CD4-positive, alpha-beta T cell (primary cell): ENCODE data around the gene PROCA1. TPM values are rescaled to one million over a fixed set of nuclear protein-coding genes. Genes with fewer than 3 reads are reported as not detected.

ENCODE experiments used
- ATAC-seq: fragments of 200-7000 bp; cut with Tn5 transposase; one replicate; pipeline ENCODE4 v1.10.0; 2022; ENCODE audit warnings: mild to moderate bottlenecking; ENCODE audit not compliant: poor library complexity
- CTCF ChIA-PET: fragments of 350-600 bp; sonication (Branson Sonifier 250); formaldehyde crosslinking; loops from one replicate; lab custom pipeline; 2021; ENCODE audit warnings: antibody characterized with exemption, inconsistent platforms; lab: Charles Lee
- POLR2A ChIA-PET: fragments of 350-600 bp; sonication (Branson Sonifier 250); formaldehyde crosslinking; loops from one replicate; lab custom pipeline; 2021; ENCODE audit warnings: antibody characterized with exemption, inconsistent platforms; lab: Charles Lee
- DNase-seq, 14 experiments: peaks; one replicate each; pipeline ENCODE4 v3.0.0-alpha.2; 2013 to 2020; ENCODE audit warnings: mixed read lengths in 2 of 14
- H3K27ac ChIP-seq, 2 donors: one replicate each; pipeline versions ENCODE4 v1.5.1 to v1.7.0; 2013; ENCODE audit warnings: low read length in 2 of 2, low read depth in 1 of 2, mild to moderate bottlenecking in 1 of 2
- H3K27me3 ChIP-seq, 2 experiments: 1 replicate in 1 of 2; 2 replicates in 1 of 2; pipeline versions ENCODE4 v1.6.1 to v1.7.0; 2013; ENCODE audit warnings: low read length in 2 of 2, control low read depth in 1 of 2, mild to moderate bottlenecking in 1 of 2, moderate library complexity in 1 of 2; ENCODE audit not compliant: insufficient read depth in 2 of 2, control insufficient read depth in 1 of 2
- H3K36me3 ChIP-seq: one replicate; pipeline ENCODE4 v1.6.1; 2013; ENCODE audit warnings: low read length, control low read depth; ENCODE audit not compliant: insufficient read depth
- H3K4me1 ChIP-seq: one replicate; pipeline ENCODE4 v1.6.1; 2013; ENCODE audit warnings: low read length, control low read depth; ENCODE audit not compliant: insufficient read depth
- H3K4me3 ChIP-seq: one replicate; pipeline ENCODE4 v1.5.1; 2013; ENCODE audit warnings: mild to moderate bottlenecking, low read length, moderate library complexity
- H3K9me3 ChIP-seq, 2 experiments: 1 replicate in 1 of 2; 2 replicates in 1 of 2; pipeline versions ENCODE4 v1.6.1 to v1.7.0; 2013; ENCODE audit warnings: low read length in 2 of 2, mild to moderate bottlenecking in 2 of 2, control low read depth in 1 of 2, moderate library complexity in 1 of 2; ENCODE audit not compliant: control insufficient read depth in 1 of 2, insufficient read depth in 1 of 2
- H3K27ac Mint-ChIP-seq: one replicate; pipeline ENCODE4 v1.8.0; 2020; ENCODE audit warnings: mixed read lengths
- H3K27me3 Mint-ChIP-seq: one replicate; pipeline ENCODE4 v1.8.0; 2021; ENCODE audit warnings: mixed read lengths
- H3K36me3 Mint-ChIP-seq: one replicate; pipeline ENCODE4 v1.8.0; 2021; ENCODE audit warnings: low read depth, mixed read lengths
- H3K4me1 Mint-ChIP-seq: one replicate; pipeline ENCODE4 v1.8.0; 2021; ENCODE audit warnings: low read depth, mixed read lengths
- H3K4me3 Mint-ChIP-seq: one replicate; pipeline ENCODE4 v1.8.0; 2020; ENCODE audit warnings: mild to moderate bottlenecking, mixed read lengths
- H3K9me3 Mint-ChIP-seq: one replicate; pipeline ENCODE4 v1.8.0; 2020; ENCODE audit warnings: mixed read lengths
- CTCF ChIP-seq: fragments of 200-600 bp; IDR thresholded peaks from one replicate; pipeline ENCODE4 v1.8.0; 2022; ENCODE audit warnings: antibody characterized with exemption, mild to moderate bottlenecking
- intact Hi-C, 2 experiments: fragments of 100-400 bp; cut with DNase I in 1 of 2; cut with micrococcal nuclease in 1 of 2; formaldehyde crosslinking; loops; one replicate each; pipeline versions ENCODE4 v1.15.1 to v1.9.0; 2023 to 2025; cut with DNase I, micrococcal nuclease
- total RNA-seq, 174 experiments: library from RNA in 2 of 174; stranded (reverse) in 2 of 174; gene quantifications; one replicate each; pipeline ENCODE4 v1.2.3 and lab custom pipeline; 2021 to 2026

The PROCA1 gene
- total RNA-seq, 2 experiments from 2014 or later, result 3.5 to 4.1 TPM

- intact Hi-C loops, result no loop called here
- Histone ChIP-seq H3K27me3 (no peaks in the 10 kb centered on the region), H3K9me3 (no peaks in the 10 kb centered on the region), H3K27ac (no peak overlapping the region), H3K4me1 (no peaks in the 10 kb centered on the region), H3K36me3 (peaks cover 99% of the 10 kb centered on the region), H3K4me3 (no peak overlapping the region)
- Mint-ChIP-seq H3K27me3 (no peaks in the 10 kb centered on the region), H3K9me3 (no peaks in the 10 kb centered on the region), H3K4me3 (no peak overlapping the region), H3K36me3 (peaks cover 98% of the 10 kb centered on the region), H3K27ac (no peak overlapping the region), H3K4me1 (no peaks in the 10 kb centered on the region)
- TF ChIP-seq CTCF, result no peak
- POLR2A ChIA-PET, result no interaction called here
- no peak for DNase-seq
- no peak for ATAC-seq
- CTCF ChIA-PET, result no interaction called here
Measured at GRCh38 chr17:28686296-28686695, 25.4 kb downstream of the PROCA1 start.

GRCh38 chr17:28685366-28685765 is 26.3 kb downstream of the PROCA1 start:
- no peak overlapping the region for H3K27ac Mint-ChIP-seq
- ATAC-seq, result no peak
- peaks cover 99% of the 10 kb centered on the region for H3K36me3 ChIP-seq
- no peaks in the 10 kb centered on the region for H3K27me3 ChIP-seq
- POLR2A ChIA-PET, result no interaction called here
- H3K4me1 Mint-ChIP-seq, result no peaks in the 10 kb centered on the region
- CTCF ChIA-PET, result no interaction called here
- DNase-seq, result no peak
- H3K9me3 Mint-ChIP-seq, result no peaks in the 10 kb centered on the region
- intact Hi-C loops, result no loop called here
- H3K4me3 ChIP-seq, result no peak overlapping the region
- no peak overlapping the region for H3K27ac ChIP-seq
- H3K4me3 Mint-ChIP-seq, result no peak overlapping the region
- H3K27me3 Mint-ChIP-seq, result no peaks in the 10 kb centered on the region
- H3K36me3 Mint-ChIP-seq, result peaks cover 98% of the 10 kb centered on the region
- no peak for TF ChIP-seq CTCF
- H3K9me3 ChIP-seq, result no peaks in the 10 kb centered on the region
- no peaks in the 10 kb centered on the region for H3K4me1 ChIP-seq

GRCh38 chr17:28684963-28685362 is 26.7 kb downstream of the PROCA1 start:
- no peak for DNase-seq
- H3K27ac ChIP-seq, result no peak overlapping the region
- no peaks in the 10 kb centered on the region for H3K27me3 ChIP-seq
- H3K9me3 Mint-ChIP-seq, result no peaks in the 10 kb centered on the region
- no peak for ATAC-seq
- H3K4me3 Mint-ChIP-seq, result no peak overlapping the region
- no peaks in the 10 kb centered on the region for H3K4me1 ChIP-seq
- peaks cover 96% of the 10 kb centered on the region for H3K36me3 Mint-ChIP-seq
- TF ChIP-seq CTCF, result no peak
- peaks cover 96% of the 10 kb centered on the region for H3K36me3 ChIP-seq
- H3K9me3 ChIP-seq, result no peaks in the 10 kb centered on the region
- intact Hi-C loops, result no loop called here
- H3K4me3 ChIP-seq, result no peak overlapping the region
- no peaks in the 10 kb centered on the region for H3K4me1 Mint-ChIP-seq
- POLR2A ChIA-PET, result no interaction called here
- no peak overlapping the region for H3K27ac Mint-ChIP-seq
- CTCF ChIA-PET, result no interaction called here
- H3K27me3 Mint-ChIP-seq, result no peaks in the 10 kb centered on the region
